Chondrocyte (in vitro differentiated cells): ENCODE data around the gene ADORA1. TPM values are rescaled to one million over a fixed set of nuclear protein-coding genes. Genes with fewer than 3 reads are reported as not detected.

Source experiments
- DNase-seq: peaks from one replicate; pipeline ENCODE4 v3.0.0; 2021; ENCODE audit warnings: mixed read lengths, low spot score
- H3K27ac Mint-ChIP-seq: one replicate; pipeline ENCODE4 v1.8.0; 2021; ENCODE audit warnings: mild to moderate bottlenecking, moderate library complexity, mixed read lengths; ENCODE audit not compliant: unreplicated experiment
- H3K27me3 Mint-ChIP-seq: 2 replicates; pipeline ENCODE4 v1.8.0; 2021; ENCODE audit warnings: low read depth, mixed read lengths
- H3K36me3 Mint-ChIP-seq: 2 replicates; pipeline ENCODE4 v1.8.0; 2021; ENCODE audit warnings: low read depth, mixed read lengths
- H3K4me1 Mint-ChIP-seq: 2 replicates; pipeline ENCODE4 v1.8.0; 2021; ENCODE audit warnings: low read depth, mild to moderate bottlenecking, mixed read lengths
- H3K4me3 Mint-ChIP-seq: one replicate; pipeline ENCODE4 v1.8.0; 2021; ENCODE audit warnings: mild to moderate bottlenecking, moderate library complexity, mixed read lengths; ENCODE audit not compliant: unreplicated experiment
- H3K9me3 Mint-ChIP-seq: 2 replicates; pipeline ENCODE4 v1.8.0; 2021; ENCODE audit warnings: low read depth, mixed read lengths
- CTCF ChIP-seq: fragments of 200-600 bp; sonication (generic); IDR thresholded peaks from 2 replicates; pipeline ENCODE4 v1.5.0; 2021; ENCODE audit warnings: antibody characterized with exemption, mild to moderate bottlenecking, moderate library complexity
- long read RNA-seq: library from polyadenylated mRNA; stranded (forward); transcript quantifications from one replicate; pipeline ENCODE4 v2.0.0, GENCODE V29; 2021
- total RNA-seq: library from RNA; stranded (reverse); gene quantifications from 3 replicates; pipeline ENCODE4 v1.2.1, GENCODE V29; 2021

The ADORA1 gene
- 0.24 to 2.1 TPM (median 1.7 TPM) in 3 replicates for total RNA-seq
- long read RNA-seq, partial matches to known transcripts, result 0 of 1 reads
- long read RNA-seq, other reads (novel, unspliced or antisense), result 1 of 1 reads

- Mint-ChIP-seq H3K27me3 (peaks cover 18% of the 10 kb centered on the region), H3K4me3 (peak within 1 kb of the TSS; percentile 73), H3K36me3 (no peaks in the 10 kb centered on the region), H3K9me3 (no peaks in the 10 kb centered on the region), H3K27ac (peak within 1 kb of the TSS; percentile 62), H3K4me1 (peaks cover 26% of the 10 kb centered on the region)
- peak; percentile 59 for TF ChIP-seq CTCF
- peak; percentile 77 for DNase-seq
Observed at GRCh38 chr1:203127666-203128430, at the start of gene ADORA1. ADORA1 (plus strand) TSS chr1:203127726; CDS start chr1:203128842, 1,116 bp downstream.

GRCh38 chr1:203077956-203078355, 49.6 kb upstream of the ADORA1 start:
- TF ChIP-seq CTCF, result no peak
- H3K27me3 Mint-ChIP-seq, result peaks cover 42% of the 10 kb centered on the region

GRCh38 chr1:203078478-203078877, 49.0 kb upstream of the ADORA1 start:
- TF ChIP-seq CTCF, result no peak
- Mint-ChIP-seq H3K9me3 (no peaks in the 10 kb centered on the region), H3K36me3 (peaks cover 26% of the 10 kb centered on the region), H3K27ac (no peak overlapping the region), H3K27me3 (peaks cover 39% of the 10 kb centered on the region), H3K4me1 (no peaks in the 10 kb centered on the region), H3K4me3 (no peak overlapping the region)
- no peak for DNase-seq

More at GRCh38 chr1:203077956-203078355, 49.6 kb upstream of the ADORA1 start:
- Mint-ChIP-seq H3K27ac (no peak overlapping the region), H3K4me1 (no peaks in the 10 kb centered on the region), H3K4me3 (no peak overlapping the region), H3K36me3 (peaks cover 30% of the 10 kb centered on the region), H3K9me3 (no peaks in the 10 kb centered on the region)
- DNase-seq, result peak; percentile 37

GRCh38 chr1:203080456-203080855, 47.1 kb upstream of the ADORA1 start:
- Mint-ChIP-seq H3K27me3 (peaks cover 29% of the 10 kb centered on the region), H3K9me3 (no peaks in the 10 kb centered on the region), H3K4me1 (no peaks in the 10 kb centered on the region), H3K27ac (no peak overlapping the region), H3K36me3 (peaks cover 18% of the 10 kb centered on the region), H3K4me3 (no peak overlapping the region)
- no peak for TF ChIP-seq CTCF
- DNase-seq, result no peak

- peaks cover 14% of the 10 kb centered on the region for H3K36me3 Mint-ChIP-seq
- TF ChIP-seq CTCF, result no peak
- no peak overlapping the region for H3K4me3 Mint-ChIP-seq
- DNase-seq, result no peak
- H3K27me3 Mint-ChIP-seq, result peaks cover 26% of the 10 kb centered on the region
- H3K27ac Mint-ChIP-seq, result no peak overlapping the region
- H3K4me1 Mint-ChIP-seq, result no peaks in the 10 kb centered on the region
- no peaks in the 10 kb centered on the region for H3K9me3 Mint-ChIP-seq
Observed at GRCh38 chr1:203081465-203082230, 45.9 kb upstream of the ADORA1 start.
